ENCODE measurements around the gene JMJD1C. TPM values are rescaled to one million over a fixed set of nuclear protein-coding genes. Genes with fewer than 3 reads are reported as not detected.

JMJD1C gene
- total and polyA plus RNA-seq, 9 donors = 45.4 to 140 (median 78.2) TPM

- Histone ChIP-seq H3K4me3 (no peak overlapping the region), H3K36me3 (no peaks in the 10 kb centered on the region), H3K27ac (no peak overlapping the region), H3K27me3 (no peaks in the 10 kb centered on the region), H3K9me3 (no peaks in the 10 kb centered on the region), H3K4me1 (ENCODE audit: insufficient read depth) (peaks cover 2% of the 10 kb centered on the region)
- 31 to 46% (median 37%) methylated on average over 3 of the region's 3 CpGs for WGBS, 3 donors
- no peak for TF ChIP-seq CTCF (IDR thresholded peaks at IDR 0.05)
- TF ChIP-seq POLR2A (IDR thresholded peaks at IDR 0.05) = no peak
- no peak for TF ChIP-seq EP300 (IDR thresholded peaks at IDR 0.05)
- DNase-seq = no peak
- intact Hi-C loops (cut with DNase I) = no loop called here
Measured at GRCh38 chr10:63281967-63282366, 183.8 kb downstream of the JMJD1C start.

GRCh38 chr10:63280386-63280785, 185.4 kb downstream of the JMJD1C start:
- Histone ChIP-seq H3K9me3 (no peaks in the 10 kb centered on the region), H3K27me3 (no peaks in the 10 kb centered on the region), H3K4me3 (no peak overlapping the region), H3K36me3 (no peaks in the 10 kb centered on the region), H3K27ac (no peak overlapping the region), H3K4me1 (ENCODE audit: insufficient read depth) (peaks cover 2% of the 10 kb centered on the region)
- intact Hi-C loops (cut with DNase I) = no loop called here
- no peak for TF ChIP-seq CTCF (IDR thresholded peaks at IDR 0.05)
- DNase-seq = no peak
- 96 to 97% (median 97%) methylated on average over 6 of the region's 6 CpGs for WGBS, 3 donors

GRCh38 chr10:63275094-63275493, 190.7 kb downstream of the JMJD1C start:
- H3K36me3 ChIP-seq = no peaks in the 10 kb centered on the region
- no peak overlapping the region for H3K27ac ChIP-seq
- H3K9me3 ChIP-seq = no peaks in the 10 kb centered on the region
- DNase-seq = no peak
- no peaks in the 10 kb centered on the region for H3K4me1 ChIP-seq (ENCODE audit: insufficient read depth)
- no peaks in the 10 kb centered on the region for H3K27me3 ChIP-seq
- TF ChIP-seq CTCF (IDR thresholded peaks at IDR 0.05) = no peak
- no peak for TF ChIP-seq EP300 (IDR thresholded peaks at IDR 0.05)
- no peak for TF ChIP-seq POLR2A (IDR thresholded peaks at IDR 0.05)
- no peak overlapping the region for H3K4me3 ChIP-seq
- intact Hi-C loops (cut with DNase I) = no loop called here
- 89 to 90% (median 89%) methylated on average over 3 of the region's 3 CpGs for WGBS, 3 donors

- Histone ChIP-seq H3K4me3 (no peak overlapping the region), H3K27me3 (no peaks in the 10 kb centered on the region), H3K4me1 (ENCODE audit: insufficient read depth) (no peaks in the 10 kb centered on the region), H3K27ac (no peak overlapping the region), H3K9me3 (no peaks in the 10 kb centered on the region), H3K36me3 (no peaks in the 10 kb centered on the region)
- intact Hi-C loops (cut with DNase I) = no loop called here
- no peak for TF ChIP-seq EP300 (IDR thresholded peaks at IDR 0.05)
- TF ChIP-seq CTCF (IDR thresholded peaks at IDR 0.05) = no peak
- TF ChIP-seq POLR2A (IDR thresholded peaks at IDR 0.05) = no peak
- no peak for DNase-seq
Measured at GRCh38 chr10:63273577-63273976, 192.2 kb downstream of the JMJD1C start.

Measured in ovary (tissue), 9 donors.